ENCODE measurements around the gene FGD2.
"Not testable (repeated sequence)": the region's sequence is repeated elsewhere in the genome, so short reads cannot be mapped to it uniquely, and the experiment has no call there.

Gene FGD2

DNA sequence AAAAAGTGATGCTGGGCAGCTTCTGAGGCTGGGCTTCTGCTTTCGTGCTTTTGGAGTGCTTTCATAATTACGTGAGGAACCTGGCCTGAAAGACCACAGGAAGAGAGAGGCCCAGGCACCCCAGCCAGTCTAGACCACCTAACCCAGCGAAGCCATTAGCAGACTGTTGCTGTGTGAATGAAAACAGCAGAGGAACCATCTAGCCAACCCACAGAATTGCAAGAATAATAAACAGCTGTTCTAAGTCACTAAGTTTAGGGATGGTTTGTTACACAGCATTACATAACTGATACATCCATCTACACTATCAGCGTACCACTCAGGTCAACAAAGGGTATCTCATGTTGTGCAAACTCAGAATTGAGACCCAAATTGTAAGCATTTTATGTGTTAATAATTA is 34.5 kb downstream of the FGD2 start:
- DNase-seq (ENCODE audit: low spot score) = no peak

DNA sequence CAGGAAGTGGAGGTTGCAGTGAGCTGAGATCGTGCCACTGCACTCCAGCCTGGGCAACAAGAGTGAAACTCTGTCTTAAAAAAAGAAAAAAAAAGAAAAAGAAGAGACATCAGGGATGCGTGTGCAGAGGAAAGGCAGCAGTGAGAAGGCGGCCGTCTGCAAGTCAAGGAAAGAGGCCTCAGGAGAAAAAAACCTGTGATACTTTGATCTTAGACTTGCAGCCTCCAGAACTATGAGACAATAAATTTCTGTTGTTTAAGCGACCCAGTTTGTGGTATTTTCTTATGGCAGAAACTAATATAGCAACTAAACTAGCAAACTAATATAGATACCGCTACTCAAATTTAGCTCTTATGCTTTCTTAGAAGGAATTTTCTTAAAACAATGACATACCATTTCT is 36.1 kb downstream of the FGD2 start:
- peak; percentile 69 for DNase-seq (ENCODE audit: low spot score)

GRCh38 chr6:37042150-37042549 is 36.7 kb downstream of the FGD2 start:
- no peak for DNase-seq (ENCODE audit: low spot score)

DNA sequence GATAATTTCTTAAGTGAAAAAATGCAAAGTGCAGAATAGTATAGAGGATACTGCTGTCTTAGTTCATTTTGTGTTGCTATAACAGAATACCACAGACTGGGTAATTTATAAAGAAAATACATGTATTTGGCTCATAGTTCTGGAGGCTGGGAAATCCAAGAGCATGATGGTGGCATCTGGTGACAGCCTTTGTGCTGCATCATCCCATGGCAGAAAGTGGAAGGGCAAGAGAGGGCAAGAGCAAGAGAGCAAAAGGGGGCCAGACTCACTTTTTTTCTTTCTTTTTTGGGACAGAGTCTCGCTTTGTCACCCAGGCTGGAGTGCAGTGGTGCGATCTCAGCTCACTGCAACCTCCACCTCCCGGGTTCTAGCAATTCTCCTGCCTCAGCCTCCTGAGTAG is 37.6 kb downstream of the FGD2 start:
- not testable (repeated sequence) for DNase-seq (ENCODE audit: low spot score)

DNA sequence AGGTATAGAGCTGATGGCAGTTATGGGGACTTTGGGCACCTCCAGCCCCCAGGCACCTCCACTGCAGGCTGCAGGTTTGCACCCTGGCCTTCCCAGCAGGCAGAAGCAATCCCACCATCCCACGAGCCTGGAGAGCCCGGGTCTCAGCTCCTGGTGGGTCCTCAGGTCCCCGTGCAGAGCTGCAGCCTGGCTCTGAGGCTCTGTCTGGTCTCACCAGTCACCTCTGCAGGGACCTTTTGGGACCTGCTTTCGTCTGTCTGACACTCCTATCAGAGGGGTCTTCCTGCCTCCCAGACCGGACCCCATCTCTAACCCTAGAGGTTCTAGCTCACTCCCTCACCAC is 41.9 kb downstream of the FGD2 start:
- DNase-seq (ENCODE audit: low spot score) = no peak

GRCh38 chr6:37047689-37048402 is 42.4 kb downstream of the FGD2 start:
- peak; percentile 65 for DNase-seq (ENCODE audit: low spot score)

DNA sequence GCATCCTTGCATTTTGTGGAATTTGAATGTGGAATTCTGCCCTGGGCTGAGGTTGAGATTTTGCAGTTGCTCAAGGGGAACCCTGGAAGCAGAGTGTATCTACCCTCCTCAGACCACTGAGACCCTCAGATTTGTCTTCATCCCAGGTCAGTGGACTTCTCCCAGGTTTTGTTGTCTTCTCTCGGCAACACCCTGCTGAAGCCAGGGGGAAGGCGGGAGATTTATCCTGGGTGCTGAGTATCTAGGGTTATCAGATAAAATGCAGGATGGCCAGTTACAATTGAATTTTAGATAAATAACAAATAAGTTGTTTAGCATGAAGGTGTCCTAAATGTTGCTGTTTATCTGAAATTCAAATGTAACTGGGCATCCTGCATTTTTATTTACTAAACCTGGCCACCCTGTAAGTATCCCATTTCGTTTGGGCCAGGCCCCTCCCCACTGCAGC is 43.0 kb downstream of the FGD2 start:
- DNase-seq (ENCODE audit: low spot score) = no peak

DNA sequence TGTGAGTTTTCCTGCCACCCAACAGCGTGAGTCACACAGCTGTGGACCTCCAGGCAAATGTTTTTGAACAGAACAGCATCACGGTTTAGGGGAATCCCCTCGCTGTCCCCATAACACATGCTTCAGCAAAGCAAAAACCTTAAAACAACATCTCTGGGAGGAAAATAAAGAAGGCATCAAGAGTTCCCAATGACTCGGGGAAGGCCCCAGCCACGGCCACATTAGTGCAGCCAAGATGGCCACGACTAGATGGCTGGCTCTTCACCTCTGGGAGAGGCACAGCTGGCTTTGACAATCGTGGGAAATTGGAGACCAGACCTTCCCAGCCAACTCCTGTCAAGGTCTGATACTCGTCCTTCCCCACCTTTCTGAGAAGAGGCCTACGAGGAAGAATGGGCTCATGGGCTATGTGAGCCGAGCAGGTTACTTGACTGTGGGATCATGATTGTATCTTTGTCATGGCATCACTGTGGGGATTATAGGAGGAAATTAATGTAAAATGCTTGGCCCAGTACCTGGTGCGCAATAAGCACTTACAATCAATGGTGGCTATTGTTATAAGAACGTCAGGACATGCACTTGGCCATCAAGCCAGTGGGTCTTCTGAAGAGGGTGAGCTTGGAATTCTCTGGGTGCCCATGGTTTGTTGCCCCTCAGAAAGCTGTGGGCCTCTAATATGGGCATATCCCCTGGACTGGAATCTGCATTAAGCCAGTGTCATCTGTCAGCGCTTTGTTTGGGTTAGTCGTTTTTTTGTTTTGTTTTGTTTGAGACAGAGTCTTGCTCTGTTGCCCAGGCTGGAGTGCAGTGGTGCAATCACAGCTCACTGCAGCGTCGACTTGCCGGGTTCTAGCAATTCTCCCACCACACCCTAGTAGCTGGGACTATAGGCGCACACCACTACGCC is 43.6 kb downstream of the FGD2 start:
- peak; percentile 90 for DNase-seq (ENCODE audit: low spot score)

- no peak for DNase-seq (ENCODE audit: low spot score)
Measured at GRCh38 chr6:37049758-37050044, 44.2 kb downstream of the FGD2 start.

DNA sequence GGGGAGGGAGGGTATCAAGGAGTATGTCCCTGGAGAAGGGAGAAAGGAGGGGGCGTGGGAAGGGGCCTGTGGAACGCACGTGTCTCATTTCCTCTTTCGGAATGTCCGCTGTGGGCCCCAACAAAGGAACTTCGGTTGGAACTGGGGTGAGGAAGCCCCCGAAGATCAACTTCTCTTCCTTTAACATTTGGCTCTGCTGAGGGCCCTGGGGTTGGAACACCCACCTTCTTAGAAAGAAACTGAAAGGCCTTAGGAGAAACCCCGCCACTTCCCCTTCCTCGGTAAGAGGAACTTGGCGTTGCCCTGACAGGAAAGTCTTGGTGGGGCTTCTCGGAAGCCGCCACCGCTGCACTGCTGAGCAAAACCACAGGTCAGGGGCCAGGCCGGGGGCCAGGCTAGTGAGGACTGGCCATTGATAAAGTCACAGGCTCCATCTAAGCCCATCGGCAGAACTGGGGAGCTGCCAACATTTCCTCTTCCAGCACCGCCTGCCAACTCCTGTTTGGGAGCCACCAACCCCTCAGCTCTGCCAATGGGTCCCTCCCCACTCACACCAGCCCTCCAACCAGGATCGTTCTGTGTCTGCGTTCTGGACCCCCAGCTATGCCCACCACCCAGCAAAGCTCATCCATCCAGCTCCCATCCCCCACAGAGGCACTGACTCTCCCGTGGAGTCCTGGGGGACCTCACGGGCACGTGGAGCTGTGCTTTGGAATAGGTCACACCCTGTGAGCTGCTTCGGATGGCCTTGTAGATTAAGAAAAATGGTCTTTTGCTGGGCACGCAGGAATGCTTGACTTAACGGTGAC is 44.8 kb downstream of the FGD2 start:
- DNase-seq (ENCODE audit: low spot score) = peak; percentile 89

DNA sequence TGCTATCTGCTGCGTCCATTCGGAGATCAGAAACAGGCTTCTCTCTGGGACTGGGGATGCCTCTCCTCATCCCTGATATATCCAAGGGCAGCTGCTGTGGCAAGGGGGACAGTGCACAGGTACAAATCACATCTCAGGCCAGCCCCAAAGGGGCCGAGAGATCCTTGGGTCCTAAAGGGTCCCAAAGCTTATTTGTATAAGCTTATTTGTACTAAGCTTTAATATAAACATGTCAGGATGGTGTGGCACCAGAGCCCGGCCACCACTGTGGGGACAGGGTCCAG is 45.3 kb downstream of the FGD2 start:
- no peak for DNase-seq (ENCODE audit: low spot score)

- DNase-seq (ENCODE audit: low spot score) = peak; percentile 94
Measured at GRCh38 chr6:37051138-37052026, 45.9 kb downstream of the FGD2 start.

DNA sequence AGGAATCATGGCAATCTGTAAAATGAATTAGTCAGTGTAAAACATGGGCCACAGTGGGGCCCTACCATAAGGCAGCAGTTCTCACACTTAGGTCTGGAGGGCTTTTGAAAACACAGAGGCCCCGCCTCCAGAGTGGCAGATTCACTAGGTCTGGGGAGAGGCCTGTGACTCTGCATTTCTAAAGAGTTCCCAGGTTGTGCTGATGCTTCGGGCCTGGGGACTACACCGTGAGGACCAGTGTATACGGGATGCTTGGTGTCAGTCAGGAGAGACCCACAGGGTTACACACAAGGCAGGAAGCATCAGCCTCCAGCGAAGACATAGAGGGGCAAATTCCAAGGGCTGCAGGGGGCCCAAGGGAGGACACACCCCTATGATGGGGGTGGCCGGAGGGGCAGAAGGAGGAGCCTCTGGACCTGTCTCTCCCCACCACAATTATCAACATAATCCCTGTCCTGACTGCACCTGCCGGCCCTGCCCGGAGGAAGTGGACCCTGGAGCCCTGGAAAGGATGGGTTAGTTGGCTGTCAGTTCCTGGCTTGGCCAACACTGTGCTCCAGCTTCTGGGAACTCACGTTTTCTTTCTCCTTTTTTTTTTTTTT is 46.7 kb downstream of the FGD2 start:
- DNase-seq (ENCODE audit: low spot score) = no peak

DNA sequence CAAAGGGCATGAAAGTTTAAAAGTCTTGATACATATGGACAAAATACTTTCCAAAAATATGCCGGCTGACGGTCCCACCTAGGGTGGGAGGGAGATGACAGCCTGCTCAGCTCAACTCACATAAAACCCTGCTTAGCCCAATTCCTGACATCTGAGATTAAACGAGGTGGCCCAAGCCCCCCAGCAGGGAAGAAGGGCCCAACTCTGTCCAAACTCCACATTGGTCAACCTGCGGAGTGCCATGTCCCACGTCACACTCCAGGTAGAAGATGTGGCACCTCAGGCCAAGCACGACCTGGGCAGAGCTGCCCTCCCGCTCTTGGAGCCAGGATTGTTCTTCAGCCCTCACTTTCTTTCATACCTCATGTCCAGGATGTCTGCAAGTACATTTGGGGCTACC is 48.2 kb downstream of the FGD2 start:
- no peak for DNase-seq (ENCODE audit: low spot score)

DNA sequence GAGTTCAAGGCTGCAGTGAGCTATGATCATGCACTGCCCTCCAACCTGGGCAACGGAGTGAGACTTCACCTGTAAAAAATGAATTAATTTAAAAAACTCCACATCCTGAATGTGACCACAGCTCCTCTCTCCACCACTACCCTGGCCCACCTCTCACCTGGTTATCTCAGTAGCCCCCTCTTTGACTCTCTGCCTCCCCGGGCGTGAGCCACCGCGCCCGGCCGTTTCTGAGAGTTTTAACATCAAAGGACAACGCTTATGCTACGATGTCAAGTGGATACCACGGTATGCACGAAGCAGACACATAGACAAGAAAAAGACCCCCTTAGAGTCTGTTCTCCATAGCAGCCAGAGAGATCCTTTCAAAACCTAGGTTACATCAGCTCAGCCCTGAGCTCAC is 48.7 kb downstream of the FGD2 start:
- DNase-seq (ENCODE audit: low spot score) = no peak

DNA sequence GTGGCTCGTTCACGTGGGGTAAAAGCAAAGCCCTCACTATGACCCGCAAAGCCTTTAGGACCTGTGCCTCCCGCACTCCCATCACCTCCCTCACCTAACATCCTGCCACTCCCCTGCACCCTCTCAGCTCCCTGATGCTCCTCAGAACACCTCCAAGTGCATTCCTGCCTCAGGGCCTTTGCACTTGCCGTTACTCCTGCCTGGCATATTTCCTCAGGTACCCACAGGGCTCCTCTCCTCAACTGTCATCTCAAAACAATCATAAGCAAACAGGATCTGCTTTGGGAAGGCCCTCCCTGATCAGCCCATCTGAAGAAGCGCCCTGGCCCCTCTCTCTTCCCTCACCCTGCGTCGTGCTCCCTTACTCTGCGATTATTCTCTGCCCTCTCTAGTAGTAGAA is 49.1 kb downstream of the FGD2 start:
- no peak for DNase-seq (ENCODE audit: low spot score)

DNA sequence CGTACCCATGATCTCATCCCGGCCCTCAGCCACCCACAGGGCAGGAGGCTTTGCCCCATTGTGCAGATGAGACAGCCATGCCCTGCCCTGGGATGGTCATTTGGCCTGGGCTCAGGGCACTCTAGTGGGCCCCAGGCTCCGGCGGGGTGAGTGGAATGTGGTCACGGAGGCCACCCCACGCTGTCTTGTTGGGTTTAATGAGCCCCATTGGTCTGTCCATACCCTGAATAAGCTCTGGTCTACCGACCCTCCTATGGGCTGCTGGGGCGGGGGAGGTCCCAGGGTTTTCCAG is 50.6 kb downstream of the FGD2 start:
- no peak for DNase-seq (ENCODE audit: low spot score)

- no peak for DNase-seq (ENCODE audit: low spot score)
Measured at GRCh38 chr6:37056439-37057127, 51.1 kb downstream of the FGD2 start.

DNA sequence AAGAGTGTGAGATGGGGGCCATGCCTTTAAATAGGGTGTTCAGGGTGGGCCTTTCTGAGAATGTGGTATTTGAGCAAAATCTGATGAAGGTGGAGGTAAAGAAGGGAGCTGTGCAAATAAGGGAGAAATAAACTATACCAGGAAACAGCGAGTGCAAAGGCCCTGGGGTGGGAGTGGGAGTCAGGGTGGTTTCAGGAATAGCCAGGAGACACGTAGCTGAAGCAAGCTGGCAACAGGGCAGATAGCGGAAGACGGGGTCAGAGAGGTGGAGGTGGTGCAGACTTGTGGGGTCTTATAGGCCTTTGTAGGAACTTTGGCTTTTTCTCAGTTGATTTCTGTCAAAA is 51.6 kb downstream of the FGD2 start:
- DNase-seq (ENCODE audit: low spot score) = no peak

- DNase-seq (ENCODE audit: low spot score) = no peak
Measured at GRCh38 chr6:37057678-37058077, 52.2 kb downstream of the FGD2 start.

- DNase-seq (ENCODE audit: low spot score) = no peak
Measured at GRCh38 chr6:37058084-37058586, 52.7 kb downstream of the FGD2 start.

Data from activated CD4-positive, alpha-beta T cell treated with anti-CD3 and anti-CD28 coated beads, Interleukin-2, Interleukin-4, amounts not matched to agents 100 ng/mL and 50 ng/mL, durations not matched to agents 16 hours and 8 hours (primary cell).